AG09319 (cell line): Measurements from ENCODE around the gene USP6NL.
"Not testable (repeated sequence)": the region's sequence is repeated elsewhere in the genome, so short reads cannot be mapped to it uniquely, and the experiment has no call there.

Source experiments
- DNase-seq: peaks from one replicate; pipeline ENCODE4 v3.0.0-alpha.2; 2010; ENCODE audit warnings: low read depth; ENCODE audit errors: extremely low read depth
- TF ChIP-seq, protein P1 (sequence below): IDR thresholded peaks from 2 replicates; pipeline ENCODE4 v1.5.1; 2011; ENCODE audit warnings: low read depth, mild to moderate bottlenecking, inconsistent platforms, low read length, moderate library complexity

Gene USP6NL

DNA sequence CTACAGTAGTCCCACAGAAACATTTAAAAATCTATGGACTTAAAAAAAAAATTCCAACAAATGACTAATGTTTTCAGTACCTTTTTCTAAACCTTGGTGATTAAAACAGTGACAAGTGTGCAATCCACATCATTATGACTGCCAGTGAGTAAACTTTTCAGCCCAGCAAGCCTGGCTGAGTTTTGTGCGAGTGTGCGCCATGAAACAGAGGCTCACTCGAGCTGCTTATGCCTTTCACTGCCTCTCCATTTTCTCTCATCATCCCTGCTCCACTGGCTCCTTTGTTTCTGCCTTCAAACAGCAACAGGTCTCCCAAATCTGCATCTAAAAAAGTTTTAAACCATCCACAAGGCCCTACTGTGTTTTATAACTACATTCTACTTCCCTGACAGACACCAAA lies 105.8 kb downstream of the USP6NL start:
- TF ChIP-seq, protein P1, sequence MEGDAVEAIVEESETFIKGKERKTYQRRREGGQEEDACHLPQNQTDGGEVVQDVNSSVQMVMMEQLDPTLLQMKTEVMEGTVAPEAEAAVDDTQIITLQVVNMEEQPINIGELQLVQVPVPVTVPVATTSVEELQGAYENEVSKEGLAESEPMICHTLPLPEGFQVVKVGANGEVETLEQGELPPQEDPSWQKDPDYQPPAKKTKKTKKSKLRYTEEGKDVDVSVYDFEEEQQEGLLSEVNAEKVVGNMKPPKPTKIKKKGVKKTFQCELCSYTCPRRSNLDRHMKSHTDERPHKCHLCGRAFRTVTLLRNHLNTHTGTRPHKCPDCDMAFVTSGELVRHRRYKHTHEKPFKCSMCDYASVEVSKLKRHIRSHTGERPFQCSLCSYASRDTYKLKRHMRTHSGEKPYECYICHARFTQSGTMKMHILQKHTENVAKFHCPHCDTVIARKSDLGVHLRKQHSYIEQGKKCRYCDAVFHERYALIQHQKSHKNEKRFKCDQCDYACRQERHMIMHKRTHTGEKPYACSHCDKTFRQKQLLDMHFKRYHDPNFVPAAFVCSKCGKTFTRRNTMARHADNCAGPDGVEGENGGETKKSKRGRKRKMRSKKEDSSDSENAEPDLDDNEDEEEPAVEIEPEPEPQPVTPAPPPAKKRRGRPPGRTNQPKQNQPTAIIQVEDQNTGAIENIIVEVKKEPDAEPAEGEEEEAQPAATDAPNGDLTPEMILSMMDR = no peak
- no peak for DNase-seq

- TF ChIP-seq, protein P1 = no peak
- DNase-seq = no peak
These were observed 106.7 kb downstream of the USP6NL start for GRCh38 chr10:11504566-11505285.

- DNase-seq = no peak
- TF ChIP-seq, protein P1 = no peak
These were observed 109.8 kb downstream of the USP6NL start for GRCh38 chr10:11501600-11501999.

GRCh38 chr10:11499425-11500071 lies 111.9 kb downstream of the USP6NL start:
- TF ChIP-seq, protein P1 = no peak
- DNase-seq = no peak

DNA sequence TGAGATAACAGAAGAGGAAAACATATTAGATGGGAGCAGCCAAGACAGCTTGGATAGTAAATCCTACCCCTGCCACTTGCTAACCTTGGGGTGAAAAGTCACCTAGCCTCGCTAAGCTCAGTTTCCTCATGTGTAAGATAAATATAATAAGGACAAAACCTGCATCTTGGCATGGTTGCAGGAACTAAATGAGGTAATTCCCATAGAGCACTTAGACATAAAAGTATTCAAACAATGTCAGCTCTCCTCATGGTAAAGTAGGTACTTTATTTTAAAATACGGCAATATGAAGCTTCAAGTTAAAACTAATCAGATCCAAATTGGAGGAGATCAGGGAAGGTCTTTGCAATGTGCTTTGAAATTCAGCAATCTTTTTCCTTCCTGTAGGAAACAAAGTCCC lies 113.1 kb downstream of the USP6NL start:
- TF ChIP-seq, protein P1 = no peak
- DNase-seq = no peak

DNA sequence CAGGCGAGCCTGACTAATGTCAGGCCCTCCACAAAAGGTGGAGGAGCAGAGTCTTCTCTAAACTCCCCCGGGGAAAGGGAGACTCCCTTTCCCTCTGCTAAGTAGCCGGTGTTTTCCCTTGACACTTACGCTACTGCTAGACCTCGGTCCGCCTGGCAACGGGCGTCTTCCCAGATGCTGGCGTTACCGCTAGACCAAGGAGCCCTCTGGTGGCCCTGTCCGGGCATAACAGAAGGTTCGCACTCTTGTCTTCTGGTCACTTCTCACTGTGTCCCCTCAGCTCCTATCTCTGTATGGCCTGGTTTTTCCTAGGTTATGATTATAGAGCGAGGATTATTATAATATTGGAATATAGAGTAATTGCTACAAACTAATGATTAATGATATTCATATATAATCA lies 116.5 kb downstream of the USP6NL start:
- TF ChIP-seq, protein P1 = peak; percentile 24
- not testable (repeated sequence) for DNase-seq

GRCh38 chr10:11493646-11494045 lies 117.8 kb downstream of the USP6NL start:
- DNase-seq = no peak
- TF ChIP-seq, protein P1 = no peak
